HG02970 (cell line): Measurements from ENCODE around the gene STX2.
"Not testable (repeated sequence)": the region's sequence is repeated elsewhere in the genome, so short reads cannot be mapped to it uniquely, and the experiment has no call there.

Experiments used
- ATAC-seq: cut with Tn5 transposase; IDR thresholded peaks from one replicate; pipeline ENCODE4 v1.9.1; 2021; ENCODE audit warnings: mild to moderate bottlenecking, moderate library complexity, moderate number of reproducible peaks; ENCODE audit not compliant: unreplicated experiment, low FRiP score

The STX2 gene

DNA sequence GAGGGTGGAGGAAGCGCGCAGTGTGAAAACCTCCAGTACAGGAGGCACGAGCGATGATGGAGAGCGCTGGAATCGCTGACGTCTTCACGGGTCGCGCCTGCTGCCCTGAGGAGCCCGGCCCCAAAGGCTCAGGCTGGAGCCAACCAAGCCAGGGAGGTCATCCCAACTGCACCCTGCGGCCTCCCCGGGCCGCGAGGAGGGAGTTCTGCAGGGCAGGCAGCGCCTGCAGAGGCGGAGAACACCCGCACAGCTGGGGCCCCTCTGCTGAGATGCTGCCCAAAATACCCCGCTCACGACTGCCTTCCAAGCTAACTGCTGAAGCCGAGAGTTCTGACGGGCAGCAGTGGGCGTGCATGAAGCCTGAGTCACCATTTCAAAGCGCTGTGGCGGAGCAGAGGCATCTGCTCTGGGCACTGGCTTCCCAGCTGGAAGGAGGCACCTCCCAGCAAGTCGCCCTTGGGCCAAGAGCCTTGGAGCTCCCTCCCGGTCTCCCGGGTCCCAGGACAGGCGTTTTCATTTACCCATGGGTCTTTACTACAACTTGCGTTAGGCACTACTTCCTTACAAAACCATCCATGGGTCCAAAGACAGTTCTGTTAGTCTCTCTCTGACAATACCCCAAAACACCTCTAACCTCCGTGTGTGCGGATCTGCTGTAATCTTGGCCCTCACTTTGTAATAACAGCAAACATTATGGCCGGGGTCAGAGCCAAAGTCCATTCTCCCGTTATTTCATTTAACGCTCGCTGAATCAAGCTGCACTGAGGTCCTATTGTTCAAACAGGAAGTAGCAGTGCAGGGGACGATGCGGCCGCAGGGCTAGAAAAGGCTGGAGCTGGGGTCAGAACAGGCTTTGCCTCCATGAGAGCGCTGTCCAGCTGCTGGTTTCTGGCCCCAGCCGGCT is 62.8 kb downstream of the STX2 start:
- no peak for ATAC-seq

GRCh38 chr12:130770413-130771028 is 68.5 kb downstream of the STX2 start:
- ATAC-seq = no peak

GRCh38 chr12:130768120-130768519 is 70.9 kb downstream of the STX2 start:
- ATAC-seq = no peak

DNA sequence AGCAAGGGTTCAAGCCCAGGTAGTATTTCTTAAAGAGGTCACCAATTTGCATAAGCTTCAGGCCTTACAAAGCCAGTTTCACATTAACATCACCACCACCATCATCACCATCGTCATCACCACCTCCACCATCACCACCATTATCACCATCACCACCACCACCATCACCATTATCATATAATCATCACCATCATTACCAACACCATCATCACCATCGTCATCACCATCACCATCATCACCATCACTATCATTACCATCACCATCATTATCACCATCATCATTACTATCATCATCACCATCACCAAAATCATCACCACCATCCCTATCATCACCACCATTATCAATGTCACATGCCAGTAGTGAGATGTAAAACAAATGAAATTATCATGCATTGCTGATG is 72.6 kb downstream of the STX2 start:
- ATAC-seq = no peak

DNA sequence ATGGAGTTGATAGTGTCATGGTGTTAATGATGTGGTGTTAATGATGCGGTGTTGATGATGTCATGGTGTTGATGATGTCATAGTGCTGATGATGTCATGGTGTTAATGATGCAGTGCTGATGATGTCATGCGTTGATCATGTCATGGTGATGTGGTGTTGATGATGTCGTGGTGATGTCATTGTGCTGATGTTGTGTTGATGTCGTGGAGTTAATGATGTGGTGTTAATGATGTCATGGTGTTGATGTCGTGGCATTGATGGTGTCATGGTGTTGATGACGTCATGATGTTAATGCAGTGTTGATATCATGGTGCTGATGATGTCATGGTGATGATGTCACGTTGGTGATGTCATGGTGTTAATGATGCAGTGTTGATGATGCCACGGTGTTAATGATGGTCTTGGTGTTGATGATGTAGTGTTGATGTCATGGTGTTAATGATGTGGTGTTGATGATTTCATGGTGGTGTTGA is 73.8 kb downstream of the STX2 start:
- no peak for ATAC-seq

- ATAC-seq = no peak
These were observed 74.4 kb downstream of the STX2 start for GRCh38 chr12:130764475-130765185.

DNA sequence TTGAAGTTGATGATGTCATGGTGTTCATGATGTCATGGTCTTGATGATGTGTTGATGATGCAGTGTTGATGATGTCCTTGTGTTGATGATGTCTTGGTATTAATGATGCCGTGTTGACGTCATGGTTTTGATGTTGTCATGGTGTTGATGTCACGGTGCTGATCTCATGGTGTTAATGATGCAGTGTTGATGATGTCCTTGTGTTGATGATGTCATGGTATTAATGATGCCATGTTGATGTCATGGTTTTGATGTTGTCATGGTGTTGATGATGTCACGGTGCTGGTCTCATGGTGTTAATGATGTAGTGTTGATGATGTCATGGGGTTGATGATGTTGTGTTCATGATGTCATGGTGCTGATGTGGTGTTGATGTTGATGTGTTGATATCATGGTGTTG is 75.0 kb downstream of the STX2 start:
- ATAC-seq = no peak

DNA sequence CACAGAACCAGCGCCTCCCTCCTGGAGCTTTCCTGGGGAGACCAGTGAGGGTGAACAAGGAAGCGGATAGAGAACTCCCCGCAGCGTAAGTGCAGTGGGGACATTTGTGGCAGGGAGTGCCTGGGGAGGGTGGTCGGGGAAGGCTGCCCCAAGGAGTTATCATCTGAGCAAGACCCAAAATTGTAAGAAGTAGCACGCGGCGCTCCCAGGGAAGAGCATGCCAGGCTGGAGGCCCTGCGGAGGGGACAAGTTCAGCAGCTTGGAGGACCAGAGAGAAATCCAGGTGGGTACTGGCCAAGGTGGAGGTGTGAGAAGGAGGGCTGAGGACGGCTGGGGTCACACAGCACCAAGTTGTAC is 76.8 kb downstream of the STX2 start:
- ATAC-seq = no peak

DNA sequence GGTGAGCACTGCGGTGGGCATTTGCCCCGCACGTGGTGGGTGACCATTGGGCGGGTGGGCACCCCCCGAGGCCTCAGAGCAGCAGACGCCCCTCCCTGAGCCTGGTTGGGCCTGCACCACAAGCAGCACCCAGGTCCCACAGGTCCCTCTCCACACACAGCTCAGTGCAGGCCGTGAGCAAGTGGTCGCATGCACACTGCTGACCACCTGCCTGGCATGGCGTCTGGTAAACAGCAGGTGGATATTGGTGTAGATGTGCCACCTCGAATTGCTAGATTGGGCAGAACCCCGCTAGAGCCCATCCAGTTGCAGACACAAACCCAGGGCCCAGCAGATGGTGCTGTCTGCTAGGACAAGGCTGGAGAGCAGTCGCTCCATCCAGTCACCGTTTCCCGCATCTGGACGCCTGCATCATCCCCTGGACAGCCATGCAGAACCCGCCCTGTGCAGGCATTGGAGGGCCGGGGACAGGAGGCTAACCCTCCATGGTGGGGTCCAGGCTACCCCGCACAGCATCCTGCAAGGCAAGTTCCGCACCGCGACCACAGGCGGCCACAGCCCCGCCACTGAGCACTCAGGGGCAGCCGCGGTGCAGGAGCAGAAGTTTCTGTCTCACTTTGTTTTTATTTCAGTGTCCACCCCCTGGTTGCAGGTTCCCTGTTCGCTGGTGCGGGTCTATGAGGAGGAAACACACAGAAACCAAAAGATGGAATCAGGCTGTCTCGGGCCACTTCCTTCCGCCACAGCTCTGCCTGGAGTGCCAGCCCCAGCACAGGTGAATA is 77.3 kb downstream of the STX2 start:
- no peak for ATAC-seq

DNA sequence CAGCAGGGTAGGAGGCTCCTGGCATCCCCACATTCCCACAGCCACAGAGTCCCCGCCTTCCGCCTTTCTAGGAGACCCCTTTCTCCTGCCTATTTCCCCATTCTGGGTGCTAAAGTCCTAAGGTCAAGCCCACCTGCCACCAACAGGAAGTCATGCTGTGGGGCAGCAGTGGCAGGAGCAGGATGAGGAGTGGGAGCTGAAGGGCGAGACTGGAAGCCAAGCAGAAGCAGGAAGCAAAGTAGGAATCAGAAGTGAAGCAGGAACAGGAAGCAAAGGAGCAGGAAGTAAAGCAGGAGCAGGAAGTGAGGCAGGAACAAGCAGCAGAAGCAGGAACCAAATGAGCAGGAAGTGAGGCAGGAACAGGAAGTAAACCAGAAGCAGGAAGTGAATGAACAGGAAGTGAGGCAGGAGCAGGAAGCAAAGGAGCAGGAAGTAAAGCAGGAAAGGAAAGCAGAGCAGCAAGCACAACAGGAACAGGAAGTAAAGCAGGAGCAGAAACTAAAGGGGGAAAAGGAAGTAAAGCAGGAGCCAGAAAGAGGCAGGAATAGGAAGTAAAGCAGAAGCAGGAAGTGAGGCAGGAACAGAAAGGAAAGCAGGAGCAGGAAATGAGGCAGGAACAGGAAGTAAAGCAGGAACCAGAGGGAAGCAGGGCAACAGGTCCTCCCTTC is 84.7 kb downstream of the STX2 start:
- no peak for ATAC-seq

DNA sequence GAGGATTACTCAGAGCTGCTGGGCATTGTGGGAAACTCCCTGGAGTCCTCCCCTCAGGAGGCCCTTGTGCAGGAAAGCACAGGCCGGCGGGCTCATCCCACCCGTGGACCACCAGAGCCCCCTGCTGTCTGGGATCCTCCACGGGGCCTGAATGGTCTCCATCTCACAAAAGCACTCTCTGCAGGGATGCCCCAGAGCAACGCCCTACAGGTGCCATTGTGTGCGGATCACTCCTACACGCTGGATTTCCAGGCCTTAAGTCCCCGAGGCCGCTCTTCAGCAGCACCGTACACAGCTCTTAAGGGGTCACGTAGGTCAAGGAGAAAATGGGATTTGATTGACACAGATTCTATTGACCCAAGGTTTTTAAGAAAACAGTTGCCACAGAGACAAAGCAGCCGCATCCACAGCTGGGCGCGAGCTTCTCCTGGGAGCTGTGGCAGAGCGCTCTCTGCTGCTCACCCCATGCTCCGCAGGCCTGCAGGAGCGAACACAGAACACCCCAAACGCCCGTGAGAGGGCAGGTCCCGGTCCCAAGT is 86.3 kb downstream of the STX2 start:
- no peak for ATAC-seq

GRCh38 chr12:130752037-130752436 is 87.0 kb downstream of the STX2 start:
- not testable (repeated sequence) for ATAC-seq

- ATAC-seq = no peak
These were observed 90.3 kb downstream of the STX2 start for GRCh38 chr12:130748786-130749185.

DNA sequence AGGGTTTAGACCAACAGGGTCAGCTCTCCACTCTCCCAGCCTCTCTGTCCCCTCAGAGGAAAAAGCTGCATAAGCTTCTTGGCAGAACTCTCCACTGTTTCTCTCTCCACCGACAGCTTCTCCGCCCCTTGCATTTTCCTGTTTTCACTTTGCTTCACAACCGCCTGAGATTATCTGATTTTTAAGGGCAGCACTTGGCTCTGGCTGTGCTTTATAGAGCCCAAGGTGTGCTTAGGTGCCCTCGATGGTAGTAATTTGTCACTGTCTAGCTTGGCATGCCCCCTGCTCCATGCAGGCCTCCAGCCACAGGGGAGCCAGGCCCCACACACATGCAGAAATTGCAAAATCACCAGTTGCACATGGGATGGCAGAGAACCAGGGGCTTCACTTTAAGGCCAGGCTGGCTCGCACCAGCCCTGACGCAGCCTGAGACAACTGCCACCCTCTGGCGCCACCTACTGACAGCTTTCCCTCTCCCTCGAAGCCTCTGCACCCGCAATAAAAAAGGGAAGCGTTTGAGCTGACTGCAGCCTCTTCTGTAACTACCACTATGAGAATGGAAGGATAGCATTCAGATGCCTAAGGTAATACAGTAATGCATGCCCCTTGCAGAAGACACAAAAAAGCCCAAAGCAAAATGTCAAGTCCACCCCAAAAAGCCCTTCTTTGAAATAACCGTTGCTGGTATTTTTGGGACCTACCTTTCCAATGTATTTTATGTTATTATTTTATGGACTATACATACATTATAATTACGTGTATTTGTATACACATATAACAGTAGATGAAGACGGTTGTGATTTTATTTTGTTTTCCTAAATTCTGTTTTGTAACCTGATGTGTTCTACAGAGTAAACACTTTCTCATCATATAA is 90.9 kb downstream of the STX2 start:
- ATAC-seq = peak; percentile 81

GRCh38 chr12:130746546-130746945 is 92.5 kb downstream of the STX2 start:
- no peak for ATAC-seq

DNA sequence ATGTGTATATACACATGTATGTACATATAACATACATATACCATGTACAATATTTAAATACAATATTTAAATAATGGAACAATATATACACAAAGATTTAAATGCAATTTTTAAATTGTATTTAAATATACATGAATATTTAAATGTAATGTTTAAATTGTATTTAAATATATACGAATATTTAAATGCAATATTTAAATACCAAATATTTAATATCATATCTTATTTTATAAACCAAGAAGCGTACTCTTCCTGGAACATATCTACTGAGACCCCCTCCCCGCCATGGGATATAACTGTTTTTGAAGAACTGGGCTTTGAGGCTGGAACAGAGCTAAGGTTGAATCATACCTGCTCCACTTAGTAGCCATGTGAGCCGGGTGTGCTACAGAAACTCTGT is 93.1 kb downstream of the STX2 start:
- ATAC-seq = no peak

- ATAC-seq = no peak
These were observed 94.8 kb downstream of the STX2 start for GRCh38 chr12:130744274-130744673.

DNA sequence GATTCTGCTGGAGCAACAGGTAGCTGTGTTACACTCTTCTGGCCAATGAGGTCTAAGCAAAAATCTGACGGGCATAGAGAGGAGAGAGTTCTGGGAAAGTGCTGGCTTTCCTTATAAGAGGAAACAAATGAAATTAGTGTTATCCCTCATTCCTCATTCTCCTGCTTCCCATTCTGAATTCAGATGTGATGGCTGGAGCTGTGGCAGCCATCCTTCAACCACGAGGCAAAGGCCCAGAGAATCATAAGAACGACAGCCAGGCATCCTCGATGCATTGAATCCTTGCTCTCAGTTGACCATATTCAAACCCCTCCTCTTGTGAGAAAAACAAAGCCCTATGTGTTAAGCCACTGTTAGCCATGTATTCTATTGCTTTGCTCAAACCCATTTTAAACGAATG is 95.4 kb downstream of the STX2 start:
- ATAC-seq = no peak

DNA sequence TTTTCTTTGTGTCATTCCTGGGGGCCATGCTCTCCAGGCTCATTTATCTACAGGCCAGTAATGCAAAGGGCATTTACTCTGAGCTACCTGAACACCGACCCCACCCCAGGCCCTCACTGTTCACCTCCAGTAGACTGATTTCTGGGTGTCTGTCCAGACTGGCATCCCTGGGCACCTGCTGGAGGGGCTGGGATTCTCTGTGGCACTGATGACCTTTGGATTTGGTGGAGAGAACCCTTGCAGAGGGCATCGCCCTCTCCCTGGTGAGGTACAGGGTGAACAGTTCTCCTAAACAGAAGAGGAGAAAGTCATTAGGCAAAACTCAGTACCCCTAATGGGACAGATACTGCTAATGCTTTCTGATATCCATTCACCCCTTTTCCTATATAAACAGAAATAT is 95.9 kb downstream of the STX2 start:
- no peak for ATAC-seq
